ENCODE measurements around the gene SLFN12L. TPM values are rescaled to one million over a fixed set of nuclear protein-coding genes. Genes with fewer than 3 reads are reported as not detected.
"Not testable (repeated sequence)": the region's sequence is repeated elsewhere in the genome, so short reads cannot be mapped to it uniquely, and the experiment has no call there.

Gene SLFN12L
- total RNA-seq, 2 donors from 2014 or later = 0.86 to 1.0 TPM

GRCh38 chr17:35539659-35540026 is 2.2 kb upstream of the SLFN12L start:
- H3K27ac ChIP-seq = peak overlapping the region; percentile 6
- no peaks in the 10 kb centered on the region for H3K9me3 ChIP-seq
- no peaks in the 10 kb centered on the region for H3K27me3 ChIP-seq
- intact Hi-C loops (cut with DNase I) = loop anchor here (10.0 kb wide), 1 partner anchor 365 kb away; no protein-coding TSS in a partner anchor
- no peaks in the 10 kb centered on the region for H3K4me1 ChIP-seq
- no peaks in the 10 kb centered on the region for H3K36me3 ChIP-seq
- no peak overlapping the region for H3K4me3 ChIP-seq
- DNase-seq = no peak
- no peak overlapping the region for H3K9ac ChIP-seq (ENCODE audit: low read depth in 2 of 2, low read length in 2 of 2)
- peak; percentile 7 for TF ChIP-seq CTCF (IDR thresholded peaks at IDR 0.05)

- Histone ChIP-seq H3K4me3 (no peak overlapping the region), H3K27me3 (no peaks in the 10 kb centered on the region), H3K36me3 (no peaks in the 10 kb centered on the region), H3K9me3 (no peaks in the 10 kb centered on the region), H3K27ac (peak overlapping the region; percentile 34), H3K9ac (ENCODE audit: low read depth in 2 of 2, low read length in 2 of 2) (no peak overlapping the region), H3K4me1 (no peaks in the 10 kb centered on the region)
- intact Hi-C loops (cut with DNase I) = loop anchor here (10.0 kb wide), 1 partner anchor 362 kb away; no protein-coding TSS in a partner anchor
- DNase-seq = no peak
- no peak for TF ChIP-seq CTCF (IDR thresholded peaks at IDR 0.05)
Measured at GRCh38 chr17:35536664-35537171, 760 bp downstream of the SLFN12L start.

GRCh38 chr17:35535406-35535805 is 2.1 kb downstream of the SLFN12L start:
- H3K9ac ChIP-seq (ENCODE audit: low read depth in 2 of 2, low read length in 2 of 2); H3K9me3 ChIP-seq; H3K27me3 ChIP-seq; H3K27ac ChIP-seq; H3K36me3 ChIP-seq; DNase-seq; H3K4me3 ChIP-seq; H3K4me1 ChIP-seq: not testable (repeated sequence)
- intact Hi-C loops (cut with DNase I) = loop anchor here (2.0 to 10.0 kb wide), 2 partner anchors 223 to 361 kb away; no protein-coding TSS in a partner anchor

- Histone ChIP-seq H3K4me3 (no peak overlapping the region), H3K4me1 (no peaks in the 10 kb centered on the region), H3K9me3 (no peaks in the 10 kb centered on the region), H3K27ac (no peak overlapping the region), H3K27me3 (no peaks in the 10 kb centered on the region), H3K36me3 (no peaks in the 10 kb centered on the region), H3K9ac (ENCODE audit: low read depth in 2 of 2, low read length in 2 of 2) (no peak overlapping the region)
- intact Hi-C loops (cut with DNase I) = loop anchor here (2.0 to 10.0 kb wide), 2 partner anchors 222 to 360 kb away; no protein-coding TSS in a partner anchor
- no peak for TF ChIP-seq CTCF (IDR thresholded peaks at IDR 0.05)
- DNase-seq = no peak
Measured at GRCh38 chr17:35534576-35535093, 2.8 kb downstream of the SLFN12L start.

GRCh38 chr17:35531160-35531559 is 6.3 kb downstream of the SLFN12L start:
- intact Hi-C loops (cut with DNase I) = loop anchor here (10.0 kb wide), 1 partner anchor 356 kb away; no protein-coding TSS in a partner anchor

More at GRCh38 chr17:35531160-35531559, 6.3 kb downstream of the SLFN12L start:
- Histone ChIP-seq H3K4me1 (no peaks in the 10 kb centered on the region), H3K27me3 (no peaks in the 10 kb centered on the region), H3K4me3 (no peak overlapping the region), H3K9ac (ENCODE audit: low read depth in 2 of 2, low read length in 2 of 2) (no peak overlapping the region), H3K36me3 (no peaks in the 10 kb centered on the region), H3K9me3 (no peaks in the 10 kb centered on the region), H3K27ac (no peak overlapping the region)
- TF ChIP-seq CTCF (IDR thresholded peaks at IDR 0.05) = no peak
- no peak for DNase-seq
